ENCODE measurements around the gene TMEM145. TPM values are rescaled to one million over a fixed set of nuclear protein-coding genes. Genes with fewer than 3 reads are reported as not detected.
"Not testable (repeated sequence)": the region's sequence is repeated elsewhere in the genome, so short reads cannot be mapped to it uniquely, and the experiment has no call there.

The TMEM145 gene
- total RNA-seq, 1 experiment from 2014 or later: 1.2 TPM

GRCh38 chr19:42328106-42328505 lies 15.0 kb downstream of the TMEM145 start:
- H3K9me3 ChIP-seq (ENCODE audit: insufficient read depth, low read depth): no peaks in the 10 kb centered on the region
- H3K4me1 ChIP-seq (replicated peaks; ENCODE audit: insufficient read depth): peaks cover 14% of the 10 kb centered on the region
- no peaks in the 10 kb centered on the region for H3K9me2 ChIP-seq (ENCODE audit: insufficient read depth)
- peaks cover 21% of the 10 kb centered on the region for H3K79me2 ChIP-seq (ENCODE audit: low read depth)
- 0 out of 2 replicates have a peak, but pooled peaks cover 2% of the 10 kb centered on the region for H3F3A ChIP-seq (ENCODE audit: insufficient read depth, low read depth)
- CTCF ChIA-PET: interaction anchor here (0.6 kb wide), 1 partner anchor 51 kb away, joined by 6 read pairs; no protein-coding TSS in a partner anchor
- H3K27me3 ChIP-seq (ENCODE audit: insufficient read depth, low read depth): no peaks in the 10 kb centered on the region
- TF ChIP-seq CTCF (conservative IDR thresholded peaks at IDR 0.05) (no peak), EZH2 (IDR thresholded peaks at IDR 0.05; ENCODE audit: low read depth) (no peak)
- H2AFZ ChIP-seq: no peak overlapping the region
- DNase-seq: no peak
- no peak overlapping the region for H3K4me3 ChIP-seq
- no TSS peak for BruUV-seq (replicated peaks)
- no peaks in the 10 kb centered on the region for H3K36me3 ChIP-seq (ENCODE audit: low read depth)
- no peaks in the 10 kb centered on the region for H4K20me1 ChIP-seq (ENCODE audit: insufficient read depth)
- intact Hi-C loops (cut with micrococcal nuclease; ENCODE audit: unreplicated experiment): loop anchor here (5.0 kb wide), 1 partner anchor 104 kb away; no protein-coding TSS in a partner anchor
- POLR2A ChIA-PET (ENCODE audit: unreplicated experiment): interaction anchor here (0.5 to 0.7 kb wide), 2 partner anchors 183 to 444 kb away, joined by 3 to 6 read pairs; no protein-coding TSS in a partner anchor
- H3K27ac ChIP-seq: no peak overlapping the region
- no peak overlapping the region for H3K4me2 ChIP-seq

GRCh38 chr19:42328854-42329253 lies 15.7 kb downstream of the TMEM145 start:
- no TSS peak for BruUV-seq (replicated peaks)
- Histone ChIP-seq H3K27me3 (ENCODE audit: insufficient read depth, low read depth) (no peaks in the 10 kb centered on the region), H2AFZ (no peak overlapping the region), H3K27ac (no peak overlapping the region), H3K9me3 (ENCODE audit: insufficient read depth, low read depth) (no peaks in the 10 kb centered on the region), H3K36me3 (ENCODE audit: low read depth) (no peaks in the 10 kb centered on the region), H3K79me2 (ENCODE audit: low read depth) (peaks cover 21% of the 10 kb centered on the region), H3K4me2 (no peak overlapping the region), H3F3A (ENCODE audit: insufficient read depth, low read depth) (no peaks in the 10 kb centered on the region), H3K4me1 (replicated peaks; ENCODE audit: insufficient read depth) (peaks cover 14% of the 10 kb centered on the region), H4K20me1 (ENCODE audit: insufficient read depth) (no peaks in the 10 kb centered on the region), H3K4me3 (no peak overlapping the region), H3K9me2 (ENCODE audit: insufficient read depth) (no peaks in the 10 kb centered on the region)
- no peak for DNase-seq
- ChIA-PET POLR2A (ENCODE audit: unreplicated experiment) (no interaction called here), CTCF (no interaction called here)
- intact Hi-C loops (cut with micrococcal nuclease; ENCODE audit: unreplicated experiment): loop anchor here (5.0 kb wide), 1 partner anchor 103 kb away; no protein-coding TSS in a partner anchor
- TF ChIP-seq CTCF (conservative IDR thresholded peaks at IDR 0.05): no peak
- TF ChIP-seq EZH2 (IDR thresholded peaks at IDR 0.05; ENCODE audit: low read depth): no peak

- H3K36me3 ChIP-seq (ENCODE audit: low read depth): no peaks in the 10 kb centered on the region
- no peaks in the 10 kb centered on the region for H3K9me3 ChIP-seq (ENCODE audit: insufficient read depth, low read depth)
- no TSS peak for BruUV-seq (replicated peaks)
- peaks cover 21% of the 10 kb centered on the region for H3K79me2 ChIP-seq (ENCODE audit: low read depth)
- H3K27ac ChIP-seq: no peak overlapping the region
- intact Hi-C loops (cut with micrococcal nuclease; ENCODE audit: unreplicated experiment): no loop called here
- no peak for TF ChIP-seq EZH2 (IDR thresholded peaks at IDR 0.05; ENCODE audit: low read depth)
- TF ChIP-seq CTCF (conservative IDR thresholded peaks at IDR 0.05): no peak
- H3K4me3 ChIP-seq: no peak overlapping the region
- POLR2A ChIA-PET (ENCODE audit: unreplicated experiment): no interaction called here
- CTCF ChIA-PET: no interaction called here
- H3K9me2 ChIP-seq (ENCODE audit: insufficient read depth): no peaks in the 10 kb centered on the region
- no peak for DNase-seq
- no peaks in the 10 kb centered on the region for H3F3A ChIP-seq (ENCODE audit: insufficient read depth, low read depth)
- no peak overlapping the region for H2AFZ ChIP-seq
- H3K4me2 ChIP-seq: no peak overlapping the region
- H3K27me3 ChIP-seq (ENCODE audit: insufficient read depth, low read depth): no peaks in the 10 kb centered on the region
- H4K20me1 ChIP-seq (ENCODE audit: insufficient read depth): no peaks in the 10 kb centered on the region
- H3K4me1 ChIP-seq (replicated peaks; ENCODE audit: insufficient read depth): peaks cover 10% of the 10 kb centered on the region
These were observed 17.2 kb downstream of the TMEM145 start for GRCh38 chr19:42330241-42330711.

GRCh38 chr19:42331333-42331732 lies 18.2 kb downstream of the TMEM145 start:
- POLR2A ChIA-PET (ENCODE audit: unreplicated experiment); DNase-seq; H2AFZ ChIP-seq; H3K4me3 ChIP-seq; H3K27me3 ChIP-seq (ENCODE audit: insufficient read depth, low read depth); H3K36me3 ChIP-seq (ENCODE audit: low read depth); H4K20me1 ChIP-seq (ENCODE audit: insufficient read depth); H3K9me2 ChIP-seq (ENCODE audit: insufficient read depth); H3F3A ChIP-seq (ENCODE audit: insufficient read depth, low read depth); H3K9me3 ChIP-seq (ENCODE audit: insufficient read depth, low read depth); H3K4me2 ChIP-seq; intact Hi-C loops (cut with micrococcal nuclease; ENCODE audit: unreplicated experiment); H3K4me1 ChIP-seq (replicated peaks; ENCODE audit: insufficient read depth); H3K27ac ChIP-seq; BruUV-seq (replicated peaks): not testable (repeated sequence)
- CTCF ChIA-PET: interaction anchor here (0.7 kb wide), 1 partner anchor 222 kb away, joined by 5 read pairs; no protein-coding TSS in a partner anchor
- peaks cover 13% of the 10 kb centered on the region for H3K79me2 ChIP-seq (ENCODE audit: low read depth)

All from PC-9 (cell line).